Calu3 (cell line): ENCODE results near the gene MLH1. TPM values are rescaled to one million over a fixed set of nuclear protein-coding genes. Genes with fewer than 3 reads are reported as not detected.

Experiments used
- BruUV-seq: library from RNA; stranded (reverse); fragments of 400-500 nt; replicated peaks from 2 replicates; lab custom pipeline; 2021; lab: Mats Ljungman, UMichigan
- CTCF ChIA-PET: fragments of 300-600 bp; sonication (Branson Sonifier 250); formaldehyde crosslinking; loops from one replicate; lab custom pipeline; 2022; ENCODE audit warnings: antibody characterized with exemption; lab: Charles Lee
- DNase-seq: peaks from one replicate; pipeline ENCODE4 v3.0.0; 2022
- H3K27ac Mint-ChIP-seq: one replicate; pipeline ENCODE4 v1.8.0; 2022; ENCODE audit warnings: mixed read lengths; ENCODE audit not compliant: unreplicated experiment
- H3K27me3 Mint-ChIP-seq: one replicate; pipeline ENCODE4 v1.8.0; 2022; ENCODE audit warnings: mixed read lengths; ENCODE audit not compliant: unreplicated experiment
- H3K36me3 Mint-ChIP-seq: one replicate; pipeline ENCODE4 v1.8.0; 2022; ENCODE audit warnings: mild to moderate bottlenecking, moderate library complexity, mixed read lengths; ENCODE audit not compliant: insufficient read depth, unreplicated experiment
- H3K4me1 Mint-ChIP-seq: one replicate; pipeline ENCODE4 v1.8.0; 2022; ENCODE audit warnings: mild to moderate bottlenecking, low read depth, mixed read lengths; ENCODE audit not compliant: unreplicated experiment
- H3K4me3 Mint-ChIP-seq: one replicate; pipeline ENCODE4 v1.8.0; 2022; ENCODE audit warnings: mild to moderate bottlenecking, low read depth, moderate library complexity, mixed read lengths; ENCODE audit not compliant: unreplicated experiment
- H3K9me3 Mint-ChIP-seq: one replicate; pipeline ENCODE4 v1.8.0; 2022; ENCODE audit warnings: low read depth, mixed read lengths; ENCODE audit not compliant: unreplicated experiment
- CTCF ChIP-seq: fragments of 200-600 bp; IDR thresholded peaks from one replicate; pipeline ENCODE4 v1.8.0; 2022; ENCODE audit warnings: antibody characterized with exemption; ENCODE audit not compliant: unreplicated experiment
- intact Hi-C: fragments of 100-400 bp; cut with micrococcal nuclease; formaldehyde crosslinking; loops from one replicate; pipeline ENCODE4 v1.10.0; 2022; ENCODE audit not compliant: unreplicated experiment
- total RNA-seq: library from RNA; stranded (reverse); gene quantifications from 2 replicates; pipeline ENCODE4 v1.2.3, GENCODE V29; 2022

The MLH1 gene
- total RNA-seq, 1 experiment from 2014 or later = 32.8 TPM

DNA sequence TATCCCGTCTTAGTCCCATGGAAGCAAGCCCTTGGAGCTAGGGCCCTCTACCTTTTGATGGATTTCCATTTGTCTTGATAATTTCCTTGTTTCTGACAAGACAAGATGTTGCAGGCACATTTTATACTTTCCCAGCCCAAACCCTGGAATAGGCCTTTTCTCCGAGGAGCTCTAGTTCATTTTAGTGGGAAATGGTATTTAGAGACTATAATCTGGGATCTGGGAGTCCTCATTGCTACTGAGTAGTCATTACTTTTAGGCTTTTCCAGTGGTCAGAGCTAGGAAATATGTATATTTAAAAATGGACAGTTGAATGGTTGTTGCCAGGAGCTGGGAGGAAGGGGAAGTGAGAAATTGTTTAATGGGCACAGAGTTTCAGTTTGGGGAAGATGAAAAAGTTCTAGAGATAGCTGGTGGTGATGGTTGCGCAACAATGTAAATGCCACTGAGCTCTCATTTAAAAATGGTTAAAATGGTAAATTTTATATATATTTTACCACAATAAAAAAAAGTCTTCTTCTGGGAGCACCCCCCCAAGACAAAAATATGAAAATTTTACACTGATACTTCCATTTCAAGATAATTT is 31.6 kb downstream of the MLH1 start:
- no peak overlapping the region for H3K27ac Mint-ChIP-seq
- intact Hi-C loops = no loop called here
- peaks cover 13% of the 10 kb centered on the region for H3K9me3 Mint-ChIP-seq
- DNase-seq = no peak
- no peaks in the 10 kb centered on the region for H3K4me1 Mint-ChIP-seq
- H3K36me3 Mint-ChIP-seq = peaks cover 32% of the 10 kb centered on the region
- no peaks in the 10 kb centered on the region for H3K27me3 Mint-ChIP-seq
- BruUV-seq = no TSS peak
- CTCF ChIA-PET = no interaction called here
- TF ChIP-seq CTCF = no peak
- no peak overlapping the region for H3K4me3 Mint-ChIP-seq

- no peaks in the 10 kb centered on the region for H3K27me3 Mint-ChIP-seq
- no peak overlapping the region for H3K27ac Mint-ChIP-seq
- H3K36me3 Mint-ChIP-seq = peaks cover 25% of the 10 kb centered on the region
- DNase-seq = no peak
- H3K9me3 Mint-ChIP-seq = peaks cover 13% of the 10 kb centered on the region
- CTCF ChIA-PET = no interaction called here
- intact Hi-C loops = no loop called here
- TF ChIP-seq CTCF = no peak
- BruUV-seq = no TSS peak
- no peaks in the 10 kb centered on the region for H3K4me1 Mint-ChIP-seq
- no peak overlapping the region for H3K4me3 Mint-ChIP-seq
Observed at GRCh38 chr3:37025561-37026335, 32.4 kb downstream of the MLH1 start.

DNA sequence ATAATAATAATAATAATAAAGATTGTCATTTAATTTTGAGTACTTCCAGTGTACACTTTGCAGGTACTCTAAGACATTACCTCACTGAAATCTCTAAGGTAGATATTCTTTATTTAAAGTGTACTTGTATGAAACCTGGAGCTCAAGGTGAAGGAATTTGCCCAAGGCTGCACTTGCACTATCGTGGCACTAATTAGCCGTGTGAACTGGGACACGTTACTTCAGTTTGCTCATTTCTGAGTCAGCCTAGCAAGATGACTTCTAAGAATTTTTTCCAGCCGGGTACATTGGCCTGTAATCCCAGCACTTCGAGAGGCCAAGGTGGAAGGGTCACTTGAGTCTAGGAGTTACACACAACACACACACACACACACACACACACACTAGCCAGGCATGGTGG is 33.5 kb downstream of the MLH1 start:
- H3K36me3 Mint-ChIP-seq = peaks cover 24% of the 10 kb centered on the region
- H3K27me3 Mint-ChIP-seq = no peaks in the 10 kb centered on the region
- CTCF ChIA-PET = no interaction called here
- no peak overlapping the region for H3K4me3 Mint-ChIP-seq
- no peak for DNase-seq
- no peaks in the 10 kb centered on the region for H3K4me1 Mint-ChIP-seq
- intact Hi-C loops = no loop called here
- no peak for TF ChIP-seq CTCF
- no peak overlapping the region for H3K27ac Mint-ChIP-seq
- peaks cover 13% of the 10 kb centered on the region for H3K9me3 Mint-ChIP-seq
- no TSS peak for BruUV-seq

- peaks cover 7% of the 10 kb centered on the region for H3K9me3 Mint-ChIP-seq
- H3K4me1 Mint-ChIP-seq = no peaks in the 10 kb centered on the region
- TF ChIP-seq CTCF = no peak
- intact Hi-C loops = no loop called here
- peaks cover 12% of the 10 kb centered on the region for H3K36me3 Mint-ChIP-seq
- CTCF ChIA-PET = no interaction called here
- no peak for DNase-seq
- H3K4me3 Mint-ChIP-seq = no peak overlapping the region
- no TSS peak for BruUV-seq
- H3K27ac Mint-ChIP-seq = no peak overlapping the region
- H3K27me3 Mint-ChIP-seq = no peaks in the 10 kb centered on the region
Observed at GRCh38 chr3:37028329-37028728, 35.0 kb downstream of the MLH1 start.
